HepG2 (cell line): ENCODE measurements around the gene TSPAN18.

Experiments
- ATM ChIP-seq: fragments of 450-650 bp; IDR thresholded peaks from 2 replicates; pipeline ENCODE4 v1.7.1; 2017; ENCODE audit warnings: mild to moderate bottlenecking, borderline replicate concordance
- DNMT1 ChIP-seq: sonication (generic); formaldehyde crosslinking; IDR thresholded peaks from 2 replicates; pipeline ENCODE4 v1.5.1; 2020; ENCODE audit warnings: mild to moderate bottlenecking, missing genetic modification reagents
- EP300 ChIP-seq, 3 experiments: sonication (generic) in 1 of 3; formaldehyde crosslinking in 1 of 3; IDR thresholded peaks; 2 replicates each; pipeline versions ENCODE4 v1.5.1 to v1.6.1; 2011 to 2020; ENCODE audit warnings: low read depth in 2 of 3, low read length in 2 of 3, borderline replicate concordance in 1 of 3, improper control_type of control experiment in 1 of 3, mild to moderate bottlenecking in 1 of 3, missing genetic modification reagents in 1 of 3, moderate library complexity in 1 of 3
- FOXJ3 ChIP-seq: sonication (generic); formaldehyde crosslinking; IDR thresholded peaks from 2 replicates; pipeline ENCODE4 v1.4.0; 2020; ENCODE audit warnings: missing genetic modification reagents, mild to moderate bottlenecking, borderline replicate concordance
- NR2C2 ChIP-seq: sonication (generic); formaldehyde crosslinking; IDR thresholded peaks from 2 replicates; pipeline ENCODE4 v1.4.0; 2020; ENCODE audit warnings: missing genetic modification reagents, mild to moderate bottlenecking, moderate library complexity, borderline replicate concordance
- POLR2A ChIP-seq, 2 experiments: IDR thresholded peaks; 2 replicates each; pipeline ENCODE4 v1.6.1; 2011; ENCODE audit warnings: low read depth in 2 of 2, low read length in 2 of 2, mild to moderate bottlenecking in 1 of 2, moderate library complexity in 1 of 2; ENCODE audit not compliant: insufficient read depth in 1 of 2
- TBL1XR1 ChIP-seq: fragments of 150-350 bp; IDR thresholded peaks from 2 replicates; pipeline ENCODE4 v1.6.1; 2014; ENCODE audit warnings: borderline replicate concordance, low read length; ENCODE audit not compliant: partially characterized antibody
- TCF12 ChIP-seq, 2 experiments: fragments of 450-650 bp in 1 of 2; sonication (generic) in 1 of 2; formaldehyde crosslinking in 1 of 2; IDR thresholded peaks; 2 replicates each; pipeline versions ENCODE4 v1.6.1 to v1.8.0; 2017 to 2022; ENCODE audit warnings: antibody characterized with exemption in 1 of 2, mild to moderate bottlenecking in 1 of 2, missing genetic modification reagents in 1 of 2, moderate library complexity in 1 of 2
- ZFAT ChIP-seq: sonication (generic); formaldehyde crosslinking; conservative IDR thresholded peaks from 2 replicates; pipeline ENCODE4 v1.8.1; 2023; ENCODE audit warnings: missing genetic modification reagents, inconsistent platforms
- ZHX2 ChIP-seq, 2 experiments: sonication (generic) in 1 of 2; formaldehyde crosslinking in 1 of 2; IDR thresholded peaks; 2 replicates each; pipeline versions ENCODE4 v1.6.1 to v1.9.0; 2014 to 2022; ENCODE audit warnings: antibody characterized with exemption in 1 of 2, borderline replicate concordance in 1 of 2, inconsistent platforms in 1 of 2, low read depth in 1 of 2, missing genetic modification reagents in 1 of 2
- ZNF660 ChIP-seq: sonication (generic); formaldehyde crosslinking; IDR thresholded peaks from 2 replicates; pipeline ENCODE4 v1.5.1; 2020; ENCODE audit warnings: mild to moderate bottlenecking, low read depth, missing genetic modification reagents, borderline replicate concordance

GRCh38 chr11:44765026-44765595, 38.3 kb downstream of the TSPAN18 start:
- TF ChIP-seq POLR2A (IDR thresholded peaks at IDR 0.05; ENCODE audit: insufficient read depth in 1 of 2, low read depth in 2 of 2, low read length in 2 of 2) (no peak), FOXJ3 (CRISPR knock-in tag) (no peak), ZFAT (CRISPR knock-in tag) (no peak), EP300 (IDR thresholded peaks at IDR 0.05; ENCODE audit: low read depth in 2 of 2, low read length in 2 of 2) (no peak), EP300 (CRISPR knock-in tag; IDR thresholded peaks at IDR 0.05; ENCODE audit: borderline replicate concordance) (no peak), DNMT1 (CRISPR knock-in tag) (no peak), TCF12 (IDR thresholded peaks at IDR 0.05) (no peak), TCF12 (CRISPR knock-in tag; IDR thresholded peaks at IDR 0.05) (no peak), ATM (no peak), ZHX2 (IDR thresholded peaks at IDR 0.05; ENCODE audit: low read depth) (no peak), ZHX2 (CRISPR knock-in tag; IDR thresholded peaks at IDR 0.05; ENCODE audit: borderline replicate concordance) (no peak), ZNF660 (CRISPR knock-in tag) (no peak), TBL1XR1 (no peak), NR2C2 (CRISPR knock-in tag) (no peak)
